DND-41 (cell line): ENCODE data around the gene ZNF337.

Experiments used
- EZH2 ChIP-seq: IDR thresholded peaks from 3 replicates; pipeline ENCODE4 v1.6.1; 2012; ENCODE audit warnings: borderline replicate concordance, low read depth, mild to moderate bottlenecking, moderate library complexity, low read length, inconsistent platforms; ENCODE audit not compliant: severe bottlenecking
- TF ChIP-seq, protein P1 (sequence below): IDR thresholded peaks from 2 replicates; pipeline ENCODE4 v1.5.1; 2012; ENCODE audit warnings: borderline replicate concordance, low read length, moderate library complexity, mild to moderate bottlenecking; ENCODE audit not compliant: poor library complexity, severe bottlenecking; ENCODE audit errors: extremely low read depth

DNA sequence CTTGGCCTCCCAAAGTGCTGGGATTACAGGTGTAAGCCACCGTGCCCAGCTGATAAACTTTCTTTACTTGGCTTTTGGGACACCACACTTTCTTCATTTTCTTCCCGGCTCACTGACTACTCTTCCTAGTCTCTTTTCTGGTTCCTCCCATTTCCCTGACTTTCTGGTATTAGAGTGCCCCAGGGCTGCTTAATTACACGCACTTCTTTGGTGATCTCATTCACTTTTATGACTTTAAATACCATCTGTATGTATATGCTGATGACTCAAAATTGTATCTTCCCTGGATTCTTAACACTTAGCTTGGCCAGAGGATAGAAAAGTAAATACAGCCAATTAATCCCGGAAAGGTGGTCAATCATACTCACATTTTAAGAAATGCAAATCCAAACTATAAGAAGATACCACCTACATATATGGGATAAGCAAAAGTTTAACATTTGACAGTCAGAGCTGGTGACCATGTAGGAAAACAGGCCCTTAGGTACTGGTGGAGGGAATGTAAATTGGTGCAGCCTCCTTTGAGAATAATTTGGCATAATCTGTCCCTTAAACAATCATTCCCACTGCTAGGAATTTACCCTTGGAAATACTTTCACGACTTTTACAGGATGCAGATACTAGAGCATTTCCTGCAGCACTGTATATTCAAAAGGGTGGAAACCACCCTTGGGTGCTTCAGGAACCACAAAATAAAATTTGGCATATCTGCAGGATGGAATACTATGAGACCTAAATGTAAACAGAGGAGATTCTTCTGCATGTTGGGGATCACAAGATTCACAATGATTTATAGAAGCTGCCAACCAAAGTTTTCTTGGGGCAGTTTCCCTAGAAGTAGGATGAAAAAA lies 63.5 kb downstream of the ZNF337 start:
- TF ChIP-seq, protein P1, sequence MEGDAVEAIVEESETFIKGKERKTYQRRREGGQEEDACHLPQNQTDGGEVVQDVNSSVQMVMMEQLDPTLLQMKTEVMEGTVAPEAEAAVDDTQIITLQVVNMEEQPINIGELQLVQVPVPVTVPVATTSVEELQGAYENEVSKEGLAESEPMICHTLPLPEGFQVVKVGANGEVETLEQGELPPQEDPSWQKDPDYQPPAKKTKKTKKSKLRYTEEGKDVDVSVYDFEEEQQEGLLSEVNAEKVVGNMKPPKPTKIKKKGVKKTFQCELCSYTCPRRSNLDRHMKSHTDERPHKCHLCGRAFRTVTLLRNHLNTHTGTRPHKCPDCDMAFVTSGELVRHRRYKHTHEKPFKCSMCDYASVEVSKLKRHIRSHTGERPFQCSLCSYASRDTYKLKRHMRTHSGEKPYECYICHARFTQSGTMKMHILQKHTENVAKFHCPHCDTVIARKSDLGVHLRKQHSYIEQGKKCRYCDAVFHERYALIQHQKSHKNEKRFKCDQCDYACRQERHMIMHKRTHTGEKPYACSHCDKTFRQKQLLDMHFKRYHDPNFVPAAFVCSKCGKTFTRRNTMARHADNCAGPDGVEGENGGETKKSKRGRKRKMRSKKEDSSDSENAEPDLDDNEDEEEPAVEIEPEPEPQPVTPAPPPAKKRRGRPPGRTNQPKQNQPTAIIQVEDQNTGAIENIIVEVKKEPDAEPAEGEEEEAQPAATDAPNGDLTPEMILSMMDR, result no peak
- TF ChIP-seq EZH2, result no peak
